Cardiac fibroblast (primary cell): ENCODE measurements around the gene OPCML.

Source experiments
- DNase-seq, 2 donors: peaks; one replicate each; pipeline versions ENCODE4 v3.0.0 to v3.0.0-alpha.2; 2010; ENCODE audit warnings: low read depth in 2 of 2
- H3K4me3 ChIP-seq, 2 donors: replicated peaks in 1 of 2; 1 replicate in 1 of 2; 2 replicates in 1 of 2; pipeline ENCODE4 v1.5.1; 2011; ENCODE audit warnings: low read depth in 2 of 2, low read length in 2 of 2, mild to moderate bottlenecking in 2 of 2, moderate library complexity in 1 of 2
- CTCF ChIP-seq: IDR thresholded peaks from one replicate; pipeline ENCODE4 v1.5.1; 2011; ENCODE audit warnings: low read depth, mild to moderate bottlenecking, low read length, inconsistent platforms

The OPCML gene

GRCh38 chr11:133146697-133147306 is 385.5 kb downstream of the OPCML start:
- no peak overlapping the region for H3K4me3 ChIP-seq
- no peak for DNase-seq
- TF ChIP-seq CTCF = no peak

GRCh38 chr11:133137939-133138338 is 394.4 kb downstream of the OPCML start:
- H3K4me3 ChIP-seq = no peak overlapping the region
- no peak for TF ChIP-seq CTCF

GRCh38 chr11:133137270-133137669 is 395.0 kb downstream of the OPCML start:
- H3K4me3 ChIP-seq = no peak overlapping the region
- no peak for DNase-seq
- TF ChIP-seq CTCF = no peak

More at GRCh38 chr11:133137939-133138338, 394.4 kb downstream of the OPCML start:
- no peak for DNase-seq

GRCh38 chr11:133136376-133136775 is 395.9 kb downstream of the OPCML start:
- TF ChIP-seq CTCF = no peak
- DNase-seq = no peak
- no peak overlapping the region for H3K4me3 ChIP-seq

GRCh38 chr11:133134314-133135173 is 397.8 kb downstream of the OPCML start:
- H3K4me3 ChIP-seq = no peak overlapping the region
- TF ChIP-seq CTCF = peak; percentile 40
- DNase-seq = peak; percentile 25 to 53

GRCh38 chr11:133133606-133134005 is 398.7 kb downstream of the OPCML start:
- no peak for TF ChIP-seq CTCF
- no peak for DNase-seq
- no peak overlapping the region for H3K4me3 ChIP-seq
